Hindlimb muscle (tissue), 1 donor: ENCODE measurements around the gene FNTB. TPM values are rescaled to one million over a fixed set of nuclear protein-coding genes. Genes with fewer than 3 reads are reported as not detected.

Experiments used
- DNase-seq: peaks from one replicate; pipeline ENCODE4 v3.0.0-alpha.2; 2013
- polyA plus RNA-seq: library from polyadenylated mRNA; unstranded; fragments of 120-200 nt; gene quantifications from one replicate; pipeline ENCODE4 v1.2.1, GENCODE V29; 2013; ENCODE audit not compliant: insufficient read length

FNTB gene, protein sequence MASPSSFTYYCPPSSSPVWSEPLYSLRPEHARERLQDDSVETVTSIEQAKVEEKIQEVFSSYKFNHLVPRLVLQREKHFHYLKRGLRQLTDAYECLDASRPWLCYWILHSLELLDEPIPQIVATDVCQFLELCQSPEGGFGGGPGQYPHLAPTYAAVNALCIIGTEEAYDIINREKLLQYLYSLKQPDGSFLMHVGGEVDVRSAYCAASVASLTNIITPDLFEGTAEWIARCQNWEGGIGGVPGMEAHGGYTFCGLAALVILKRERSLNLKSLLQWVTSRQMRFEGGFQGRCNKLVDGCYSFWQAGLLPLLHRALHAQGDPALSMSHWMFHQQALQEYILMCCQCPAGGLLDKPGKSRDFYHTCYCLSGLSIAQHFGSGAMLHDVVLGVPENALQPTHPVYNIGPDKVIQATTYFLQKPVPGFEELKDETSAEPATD
- 23.9 TPM for polyA plus RNA-seq

DNA sequence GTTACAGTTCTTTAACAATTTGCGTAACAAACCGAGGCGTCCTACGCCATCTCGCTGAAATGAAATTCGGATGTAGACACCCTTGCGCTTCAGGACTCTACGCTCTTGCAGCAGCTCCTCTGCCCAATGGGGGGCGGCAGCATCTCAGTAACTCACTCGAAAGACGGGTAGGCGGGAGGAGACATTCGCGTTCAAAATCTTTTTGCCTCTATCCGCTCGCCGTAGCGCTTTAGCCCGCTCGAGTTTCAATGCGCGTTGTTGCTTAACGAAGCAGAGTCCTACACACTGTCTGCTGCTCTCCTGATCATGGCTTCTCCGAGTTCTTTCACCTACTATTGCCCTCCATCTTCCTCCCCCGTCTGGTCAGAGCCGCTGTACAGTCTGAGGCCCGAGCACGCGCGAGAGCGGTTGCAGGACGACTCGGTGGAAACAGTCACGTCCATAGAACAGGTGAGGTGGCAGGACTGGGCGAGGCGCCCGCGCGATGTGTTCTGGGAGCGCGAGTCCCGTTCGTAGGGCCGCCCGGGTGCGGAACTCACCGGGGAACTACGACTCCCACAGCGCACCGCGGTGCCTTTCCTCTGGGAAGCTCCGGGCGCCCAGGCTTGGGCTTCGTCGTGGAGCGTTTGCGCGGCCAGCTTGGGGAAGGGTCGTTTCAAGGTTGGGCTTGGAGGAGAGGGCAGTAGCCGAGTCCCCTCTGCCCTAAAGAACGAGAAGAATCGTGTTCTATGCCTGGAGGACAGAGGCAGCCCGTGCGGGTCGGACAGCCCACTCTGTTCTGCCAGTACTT, at the start of gene FNTB:
TSS of gene FNTB (plus strand) at position 248 of the 790 bp plus-strand sequence. CDS start at position 307, 59 bp downstream.
- peak; percentile 96 for DNase-seq

DNA sequence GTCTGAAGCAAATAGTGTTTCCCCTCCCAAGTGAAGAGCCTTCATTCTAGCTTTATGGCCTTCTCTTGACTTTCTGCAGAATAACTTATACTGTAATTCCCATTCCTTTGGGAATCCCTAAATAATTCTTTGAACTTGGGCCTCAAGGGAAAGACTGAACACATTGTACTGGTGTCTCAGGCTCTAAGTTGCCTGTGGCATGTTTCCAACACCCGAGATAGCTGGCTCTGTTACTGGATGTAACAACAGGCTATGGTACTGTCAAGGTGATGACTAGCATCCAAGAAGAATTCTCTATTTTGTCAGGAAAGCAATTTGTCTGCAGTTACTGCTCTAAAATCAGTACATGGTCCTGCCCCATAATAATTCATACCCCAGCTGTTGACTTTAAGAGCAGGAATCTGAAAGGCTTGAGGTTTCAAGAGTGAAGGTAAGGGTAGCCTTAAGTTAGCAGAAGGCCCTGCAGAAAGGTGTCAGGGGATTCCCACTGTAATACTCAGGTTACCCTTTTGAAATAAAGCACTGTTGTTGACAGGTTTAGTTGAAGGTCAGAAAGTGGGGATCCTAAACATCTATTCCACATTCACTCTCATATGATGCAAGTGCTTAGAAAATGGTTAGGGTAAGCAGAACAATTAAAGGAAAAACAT, 49.4 kb upstream of the FNTB start:
- no peak for DNase-seq

DNA sequence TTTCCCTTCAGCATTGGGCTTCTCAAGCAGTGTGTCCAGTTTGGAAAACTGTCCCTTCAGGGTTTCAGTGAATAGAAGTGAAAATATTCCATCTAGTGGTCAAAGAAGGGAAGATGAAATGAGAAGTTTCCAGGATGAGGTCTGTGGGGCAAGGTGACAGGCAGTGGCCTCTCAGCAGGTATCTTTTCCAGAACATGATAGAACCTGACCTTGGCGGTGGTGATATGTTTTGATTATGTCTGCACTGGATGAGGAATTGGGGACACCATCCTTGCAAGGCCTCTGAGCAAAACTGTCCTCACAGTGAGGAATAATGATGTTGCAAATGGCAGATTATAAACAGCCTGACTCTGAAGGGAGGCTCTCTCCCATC, 48.9 kb upstream of the FNTB start:
- no peak for DNase-seq

DNA sequence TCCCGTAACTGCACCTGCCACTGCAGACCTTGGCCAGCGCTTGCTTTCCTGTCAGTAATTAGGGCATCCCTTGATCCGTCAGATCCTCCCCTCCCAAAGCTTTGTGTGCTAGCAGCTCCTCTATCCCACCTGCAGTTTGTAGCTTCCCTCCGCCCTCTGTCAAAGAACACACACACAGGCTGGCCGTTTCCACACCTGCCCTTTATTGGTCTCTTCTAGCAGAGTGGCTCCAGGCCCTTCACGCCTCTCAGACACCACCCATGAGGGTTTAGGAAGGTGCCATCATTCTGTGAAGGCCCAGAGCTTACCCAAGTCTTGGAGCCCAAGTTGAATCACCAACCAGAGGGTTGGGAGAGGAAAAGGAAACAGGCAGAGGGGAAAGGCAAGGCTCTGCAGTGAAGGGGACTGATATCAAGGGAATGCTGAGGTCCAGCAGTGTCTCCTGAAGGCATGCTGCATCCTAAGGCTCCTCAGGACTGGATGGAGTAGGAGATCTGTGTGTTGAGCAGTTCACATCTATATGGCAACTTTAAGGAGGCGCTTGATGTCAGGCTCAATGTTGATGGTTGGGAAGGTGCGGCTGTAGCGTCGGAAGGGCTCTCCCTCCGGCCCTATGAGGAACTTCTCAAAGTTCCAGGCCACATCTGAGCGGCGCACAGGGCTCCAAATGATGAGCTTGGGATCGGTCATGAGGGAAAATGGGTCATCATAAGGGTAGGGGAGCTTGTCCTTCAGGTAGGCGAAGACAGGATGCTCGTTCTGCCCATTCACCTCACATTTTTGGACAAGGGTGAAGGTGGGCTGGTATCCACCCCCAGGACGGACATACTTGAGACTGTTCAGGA, 47.5 kb upstream of the FNTB start:
- no peak for DNase-seq

DNA sequence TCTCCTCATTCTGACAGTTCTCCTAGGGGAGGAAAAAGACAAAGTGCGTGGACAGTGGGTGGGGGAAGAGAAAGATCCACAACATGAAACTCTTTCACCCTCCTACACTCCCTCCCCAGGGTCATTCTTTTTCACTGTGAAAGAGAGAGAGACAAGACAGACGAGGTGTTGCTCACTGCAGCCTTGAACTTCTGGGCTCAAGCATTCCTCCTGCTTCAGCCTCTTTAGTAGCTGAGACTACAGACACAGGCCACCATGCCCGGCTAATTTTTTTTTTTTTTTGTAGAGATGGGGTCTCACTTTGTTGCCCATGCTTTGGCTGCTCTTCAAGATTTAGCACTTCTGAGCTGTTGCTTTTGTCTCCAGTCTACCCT, 46.9 kb upstream of the FNTB start:
- no peak for DNase-seq

DNA sequence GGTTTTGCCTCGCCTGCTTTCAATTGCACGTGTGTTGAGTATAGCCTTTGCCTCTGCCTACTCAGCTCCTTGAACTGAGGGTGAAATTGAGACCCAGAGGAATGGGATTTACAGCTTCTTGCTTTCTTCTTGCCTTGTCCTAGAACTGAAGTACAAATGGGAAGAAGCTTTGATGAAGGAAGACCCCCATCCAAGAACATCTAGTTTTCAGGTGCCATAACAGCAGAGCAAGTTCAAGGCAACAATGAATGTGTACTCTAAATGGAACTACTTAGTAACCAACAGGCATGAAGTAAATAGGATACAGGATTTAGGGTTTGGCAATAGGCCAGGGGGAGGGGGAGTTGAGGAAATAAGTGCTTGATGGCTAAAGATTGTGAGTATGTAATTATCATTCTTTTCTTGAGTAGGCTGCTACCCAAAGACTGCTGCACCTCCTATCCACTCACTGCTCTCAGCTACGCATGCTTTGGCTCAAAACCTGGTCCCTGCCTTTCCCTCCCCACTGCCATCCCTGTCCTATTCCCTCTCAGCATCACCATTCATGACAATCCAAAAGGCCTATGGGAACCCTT, 46.3 kb upstream of the FNTB start:
- DNase-seq: no peak

DNA sequence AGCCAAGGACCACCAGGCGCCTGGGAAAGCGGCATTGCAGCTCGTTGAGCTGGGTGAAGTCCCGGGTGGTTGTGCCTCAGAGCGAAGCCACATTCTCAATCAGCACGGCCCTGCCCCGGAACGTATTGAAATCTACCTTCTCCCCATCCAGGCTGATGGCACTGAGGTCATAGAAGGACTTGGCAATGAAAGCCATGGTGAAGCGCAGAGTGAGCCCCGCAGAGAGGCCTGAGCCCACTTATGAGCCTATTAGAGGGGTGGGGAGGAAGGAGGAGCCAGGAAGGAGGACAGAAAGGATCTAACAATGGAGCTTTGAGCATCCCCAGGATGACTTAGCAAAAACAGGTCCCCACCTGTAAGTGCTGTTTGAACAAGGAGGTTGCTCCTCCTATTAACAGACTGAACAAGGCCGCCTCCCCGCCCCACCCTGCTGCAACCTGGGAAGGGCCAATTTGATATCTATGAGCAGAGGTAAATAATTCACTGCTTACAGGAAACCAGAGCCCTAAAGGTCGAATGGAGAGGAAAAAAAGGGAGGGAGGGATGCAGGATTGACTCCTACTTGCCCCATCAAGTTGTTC, 44.1 kb upstream of the FNTB start, which contains the start of gene GPX2:
TSS of gene GPX2 (minus strand) at position 215 of the 581 bp plus-strand sequence. CDS start at position 196, 19 bp downstream.
- DNase-seq: no peak

DNA sequence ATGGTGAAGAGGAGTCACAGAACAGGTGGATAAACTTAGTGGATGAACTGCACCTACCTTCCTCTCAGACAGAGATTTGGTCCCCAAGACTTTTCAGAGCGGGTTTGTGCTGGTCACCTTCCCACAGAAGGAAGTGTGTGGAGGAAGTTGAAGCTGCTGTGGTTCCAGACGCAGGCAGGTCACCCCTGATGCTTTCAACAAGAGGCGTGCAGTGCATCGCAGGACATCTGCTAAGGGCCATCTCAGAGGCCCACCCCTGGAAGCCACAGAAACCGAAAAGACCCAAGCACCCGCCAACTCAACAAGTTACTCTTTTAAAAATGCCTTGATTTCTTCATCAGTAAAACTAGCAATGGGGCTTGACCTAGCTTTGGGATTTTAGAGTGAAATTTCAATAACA, 43.1 kb upstream of the FNTB start:
- no peak for DNase-seq

DNA sequence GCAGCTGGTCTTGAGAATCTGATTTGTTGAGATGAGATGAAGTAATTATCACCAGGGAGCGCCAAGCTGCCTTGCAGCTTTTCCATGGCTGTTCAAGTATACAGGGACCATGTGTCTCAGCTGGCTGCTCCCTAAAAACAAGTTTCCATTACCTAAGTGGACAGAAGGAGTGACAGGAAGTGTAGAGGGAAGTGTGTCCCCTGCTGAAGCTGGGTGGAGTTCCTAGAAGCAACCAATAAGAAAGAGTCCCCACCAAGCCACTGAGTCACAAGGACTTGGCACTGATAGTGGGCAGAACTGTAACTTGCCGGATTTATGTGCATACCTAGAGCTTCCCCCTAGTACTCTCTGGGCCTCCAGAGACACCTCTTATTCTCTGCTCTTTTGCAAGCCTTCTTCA, 42.7 kb upstream of the FNTB start:
- no peak for DNase-seq

DNA sequence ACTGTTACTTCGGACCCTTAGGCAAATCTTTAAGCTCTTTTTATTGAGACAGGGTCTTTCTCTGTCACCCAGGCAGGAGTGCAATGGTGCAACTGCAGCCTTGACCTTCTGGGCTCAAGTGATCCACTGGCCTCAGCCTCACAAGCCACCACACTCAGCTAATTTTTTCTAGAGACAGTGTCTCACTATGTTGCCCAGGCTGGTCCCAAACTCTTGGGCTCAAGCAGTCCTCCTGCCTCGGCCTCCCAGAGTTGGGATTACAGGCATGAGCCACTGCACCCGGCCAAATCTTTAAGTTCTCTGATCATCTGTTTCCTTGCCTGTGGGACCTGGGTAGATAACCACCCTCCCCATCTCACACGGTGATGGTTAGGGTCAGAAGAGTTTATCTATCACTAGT, 41.8 kb upstream of the FNTB start:
- no peak for DNase-seq

DNA sequence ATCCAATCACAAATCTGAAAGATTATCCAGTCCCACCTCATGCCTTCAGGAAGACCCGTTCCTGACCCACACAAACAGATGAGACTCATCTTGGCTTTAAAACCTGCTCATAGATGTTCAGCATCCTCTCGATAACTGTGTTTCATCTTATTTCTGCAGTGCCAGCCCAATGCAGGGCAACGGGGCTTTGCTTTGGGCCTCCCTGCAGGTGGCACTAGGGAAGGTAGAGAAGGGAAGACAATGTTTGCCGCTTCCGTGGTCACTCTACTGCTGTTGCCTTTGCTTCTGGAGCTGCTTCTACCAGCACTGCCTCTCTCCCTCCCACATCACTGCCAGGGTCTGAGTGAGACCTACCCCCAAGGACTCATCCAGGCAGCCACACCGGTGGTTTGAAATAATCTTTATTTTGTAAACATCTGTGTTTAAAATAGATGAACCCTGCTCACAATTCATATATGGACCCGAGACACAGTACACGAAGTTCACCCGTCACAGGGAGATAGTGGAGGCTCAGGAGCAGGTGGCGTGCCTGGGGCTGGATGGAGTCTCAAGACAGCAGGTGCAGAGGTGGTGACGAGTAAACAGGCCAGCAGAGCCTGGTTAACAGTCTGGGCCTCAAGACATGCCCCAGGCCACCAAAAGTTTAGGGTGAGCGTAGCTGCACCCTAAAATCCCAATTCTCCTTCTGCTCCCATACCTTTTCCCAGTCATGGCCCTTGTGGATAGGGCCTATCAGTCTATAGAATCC, 41.1 kb upstream of the FNTB start:
- DNase-seq: no peak

DNA sequence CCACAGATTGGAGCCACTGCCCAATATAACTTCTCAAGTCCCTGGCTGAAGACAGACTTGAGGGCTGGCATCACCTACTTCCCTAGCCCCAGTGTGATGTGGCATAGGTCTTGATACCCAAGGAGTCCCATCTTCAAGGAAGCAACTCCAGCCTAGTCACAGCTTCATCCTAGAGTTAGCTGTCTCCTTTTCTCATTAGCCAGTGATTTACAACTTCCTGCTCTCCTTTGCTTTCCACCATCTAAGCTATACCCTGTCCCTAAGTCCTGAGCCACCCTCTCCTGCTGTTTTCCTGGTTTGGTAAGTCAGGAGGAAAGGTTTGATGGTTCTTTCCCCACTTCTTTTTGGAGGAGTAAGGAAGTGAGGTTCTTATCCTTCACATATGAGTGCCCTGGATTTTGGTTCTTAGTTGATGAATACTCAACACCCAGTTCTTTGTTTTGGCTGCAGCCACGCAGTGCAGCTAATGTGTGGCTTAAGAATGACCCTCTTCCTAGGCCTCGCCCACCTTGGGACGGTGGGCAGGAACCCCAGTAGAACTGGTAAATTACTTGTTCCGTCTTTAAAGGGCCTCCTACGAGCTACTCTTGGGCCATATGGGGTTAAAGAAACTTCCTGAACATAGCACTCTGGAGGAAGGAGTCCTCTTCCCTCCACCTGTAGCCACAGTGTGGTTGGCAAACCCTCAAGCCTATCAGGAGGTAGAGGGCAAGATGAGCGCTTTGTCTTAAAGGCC, 40.2 kb upstream of the FNTB start:
- no peak for DNase-seq

DNA sequence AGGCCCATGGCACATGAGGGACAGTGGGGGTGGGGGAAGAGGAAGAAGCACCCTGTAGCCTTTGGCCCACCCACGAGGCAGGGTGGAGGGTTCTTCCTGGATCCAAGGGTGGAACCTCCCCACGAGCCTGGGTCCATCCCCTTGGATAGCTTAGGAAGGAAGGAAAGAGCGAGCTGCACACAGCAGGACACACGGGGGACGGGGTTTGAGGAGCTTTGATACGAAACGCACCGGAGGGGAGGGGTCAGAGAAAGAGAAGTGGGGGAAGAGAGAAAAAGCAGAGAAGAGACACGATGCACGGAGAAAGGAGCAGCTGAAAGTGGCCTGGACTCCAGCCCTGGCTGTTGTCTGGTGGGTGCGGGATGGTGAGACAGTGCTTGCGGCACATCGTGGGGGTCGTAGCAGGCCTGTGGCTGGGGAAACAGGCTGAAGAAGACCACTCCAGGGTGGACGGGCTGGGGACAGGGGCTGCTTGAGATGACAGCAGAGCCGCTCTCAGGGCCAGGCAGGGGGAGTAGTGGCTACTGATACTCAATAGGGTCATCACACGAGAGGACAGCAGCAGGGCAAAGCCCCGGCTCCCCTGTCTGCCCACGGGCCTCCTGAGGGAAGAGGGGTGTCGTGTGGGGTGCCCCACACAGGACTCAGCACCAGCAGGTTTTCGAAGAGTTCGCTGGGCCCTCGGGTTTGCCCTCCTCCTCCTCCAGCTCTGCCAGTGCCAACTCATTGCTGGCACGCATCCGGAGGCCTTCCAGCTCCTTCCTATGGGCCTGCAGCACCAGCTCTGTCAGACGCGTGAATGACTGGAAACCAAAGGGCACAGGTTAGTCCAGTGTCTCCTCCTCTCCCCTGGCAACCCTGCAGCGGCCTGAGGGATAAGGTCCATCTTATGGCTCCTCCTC, 38.7 kb upstream of the FNTB start:
- DNase-seq: no peak

DNA sequence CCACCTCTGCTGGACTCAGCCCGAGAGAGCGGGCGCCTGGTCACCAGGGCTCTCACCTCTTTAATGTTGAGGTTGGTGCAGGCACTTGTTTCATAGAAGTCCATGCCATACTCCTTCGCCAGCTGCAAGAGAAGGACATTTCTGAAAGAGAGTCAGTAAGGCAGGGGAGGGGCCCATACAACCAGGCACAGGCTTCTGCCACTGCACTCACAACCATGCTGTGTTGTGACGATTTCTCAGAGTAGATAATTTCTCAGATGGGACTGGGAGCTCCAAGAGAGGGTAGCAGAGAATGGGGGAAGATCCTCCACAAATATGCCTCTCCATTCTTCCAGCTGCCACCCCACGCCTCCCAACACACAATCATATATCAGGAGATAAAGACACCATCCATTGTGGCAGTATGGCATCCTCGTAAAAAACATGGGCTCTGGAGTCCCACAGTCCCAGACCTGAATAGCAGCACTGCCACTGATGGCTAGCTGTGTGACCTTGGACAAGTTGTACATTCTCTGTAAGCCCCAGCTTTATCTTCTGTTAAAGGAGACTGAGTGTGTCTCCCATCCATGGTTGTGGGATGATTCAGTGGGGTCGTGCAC, 38.0 kb upstream of the FNTB start:
- no peak for DNase-seq

DNA sequence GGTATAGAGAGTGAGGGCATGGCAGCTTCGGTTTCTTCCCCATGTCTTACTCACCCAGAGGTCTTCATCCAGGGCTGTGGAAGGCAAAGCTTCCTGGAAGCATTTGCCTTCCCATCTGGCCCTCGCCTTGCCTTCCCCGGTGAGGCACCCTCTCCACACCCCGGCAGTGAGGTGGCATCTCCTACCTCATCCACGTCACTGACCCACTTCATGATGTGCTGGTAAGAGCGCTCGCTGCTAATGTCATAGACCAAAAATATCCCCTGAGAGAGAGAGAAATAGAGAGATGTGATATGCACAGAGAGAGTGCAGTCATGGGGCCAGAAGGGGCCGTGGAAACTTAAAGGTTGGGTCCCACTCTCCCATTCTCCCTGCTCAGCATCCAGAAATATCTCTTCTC, 35.8 kb upstream of the FNTB start:
- DNase-seq: no peak

DNA sequence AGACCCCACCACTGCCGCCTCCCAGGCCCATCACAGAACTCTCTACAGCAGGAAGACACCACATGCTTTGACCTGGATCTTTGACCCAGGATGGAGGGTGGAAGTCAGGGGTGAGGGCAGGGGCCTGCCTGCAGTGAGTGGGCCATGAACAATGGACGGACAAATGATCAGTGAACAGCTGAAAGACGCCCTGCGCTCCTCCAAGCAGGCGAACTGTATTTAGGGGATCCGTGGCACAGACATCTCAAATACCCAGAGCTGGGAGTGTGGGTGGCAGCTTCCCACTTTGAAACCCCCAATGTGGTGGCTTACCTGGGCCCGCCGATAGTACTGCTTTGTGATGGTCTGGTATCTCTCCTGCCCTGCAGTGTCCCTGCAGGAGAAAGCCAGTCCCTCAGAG, 35.4 kb upstream of the FNTB start:
- no peak for DNase-seq

DNA sequence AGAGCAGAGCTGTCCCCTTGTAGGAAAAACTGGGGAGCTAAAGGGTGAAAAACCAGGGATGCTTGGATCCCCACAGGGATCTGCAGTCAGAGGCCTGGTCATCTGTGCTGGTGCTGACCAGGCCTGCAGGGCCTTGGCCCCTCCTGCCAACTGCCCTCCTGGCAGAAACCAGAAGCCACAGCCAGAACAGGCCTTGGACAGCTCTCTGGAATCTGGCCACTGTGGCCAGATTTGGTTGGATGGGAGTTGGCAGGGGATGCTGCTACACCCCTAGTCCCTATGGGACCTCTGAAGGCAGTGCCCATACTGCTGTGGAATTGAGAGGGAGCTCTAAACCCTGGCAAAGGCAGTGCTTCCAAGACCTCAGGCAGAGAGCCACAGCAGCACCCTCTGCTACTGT, 35.0 kb upstream of the FNTB start:
- no peak for DNase-seq

DNA sequence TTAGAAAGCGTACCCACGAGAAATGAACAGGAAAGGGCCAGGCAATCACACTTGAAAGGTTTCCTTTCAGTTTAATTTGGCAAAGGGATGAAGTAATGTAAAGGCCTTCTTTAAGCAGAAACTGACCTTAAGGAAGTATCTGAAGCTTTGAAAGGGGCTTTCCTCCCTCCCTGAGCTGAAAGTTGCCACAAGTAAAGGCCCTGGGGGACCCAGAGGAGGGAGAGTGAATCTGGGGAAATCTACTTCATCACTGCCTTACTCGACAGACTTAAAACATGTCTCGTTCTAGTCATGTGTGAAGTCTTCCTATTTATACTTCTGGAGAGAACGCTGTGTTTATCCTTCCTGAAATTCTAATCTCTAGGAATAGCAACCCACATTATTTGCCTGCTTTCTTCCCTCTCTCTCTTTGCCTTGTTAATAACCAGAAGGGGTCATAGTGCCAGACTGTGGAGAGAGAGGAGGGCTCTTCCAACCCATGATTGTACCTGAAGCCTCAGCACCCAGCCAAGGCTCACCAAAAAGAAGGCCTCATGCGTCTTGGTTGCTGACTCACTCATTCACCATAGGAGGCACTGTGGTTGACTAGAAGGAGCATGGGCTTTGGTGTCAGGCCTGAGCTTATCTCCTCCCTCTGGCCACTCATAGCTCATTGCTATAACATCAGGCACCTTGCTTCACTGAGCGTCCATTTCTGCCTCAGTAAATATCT, 33.9 kb upstream of the FNTB start:
- no peak for DNase-seq
